ENCODE measurements around the gene THEMIS. TPM values are rescaled to one million over a fixed set of nuclear protein-coding genes. Genes with fewer than 3 reads are reported as not detected.

THEMIS gene
- total RNA-seq, 4 donors from 2014 or later: 3.8 to 9.1 (median 6.0) TPM

- no peaks in the 10 kb centered on the region for H3K4me1 ChIP-seq
- H3K4me3 ChIP-seq: no peak overlapping the region
- no peaks in the 10 kb centered on the region for H3K36me3 ChIP-seq
- DNase-seq: no peak
- no peak overlapping the region for H3K27ac ChIP-seq
- H3K9me3 ChIP-seq: no peaks in the 10 kb centered on the region
- TF ChIP-seq POLR2A (IDR thresholded peaks at IDR 0.05) (no peak), CTCF (IDR thresholded peaks at IDR 0.05) (no peak)
- no peaks in the 10 kb centered on the region for H3K27me3 ChIP-seq
Measured at GRCh38 chr6:127868338-127868737, 32.5 kb downstream of the THEMIS start.

GRCh38 chr6:127866766-127867165, 34.1 kb downstream of the THEMIS start:
- no peak overlapping the region for H3K4me3 ChIP-seq
- no peaks in the 10 kb centered on the region for H3K27me3 ChIP-seq
- H3K27ac ChIP-seq: no peak overlapping the region
- no peaks in the 10 kb centered on the region for H3K9me3 ChIP-seq
- no peaks in the 10 kb centered on the region for H3K4me1 ChIP-seq
- H3K36me3 ChIP-seq: no peaks in the 10 kb centered on the region
- TF ChIP-seq CTCF (IDR thresholded peaks at IDR 0.05) (no peak), POLR2A (IDR thresholded peaks at IDR 0.05) (no peak)
- no peak for DNase-seq

- H3K4me1 ChIP-seq: no peaks in the 10 kb centered on the region
- no peak overlapping the region for H3K4me3 ChIP-seq
- no peaks in the 10 kb centered on the region for H3K36me3 ChIP-seq
- DNase-seq: no peak
- H3K27me3 ChIP-seq: no peaks in the 10 kb centered on the region
- no peak overlapping the region for H3K27ac ChIP-seq
- TF ChIP-seq CTCF (IDR thresholded peaks at IDR 0.05) (no peak), POLR2A (IDR thresholded peaks at IDR 0.05) (no peak)
- no peaks in the 10 kb centered on the region for H3K9me3 ChIP-seq
Measured at GRCh38 chr6:127865108-127865507, 35.8 kb downstream of the THEMIS start.

- no peak for TF ChIP-seq CTCF (IDR thresholded peaks at IDR 0.05)
- no peak for TF ChIP-seq POLR2A (IDR thresholded peaks at IDR 0.05)
- Histone ChIP-seq H3K27me3 (no peaks in the 10 kb centered on the region), H3K9me3 (no peaks in the 10 kb centered on the region), H3K27ac (no peak overlapping the region), H3K4me3 (no peak overlapping the region), H3K4me1 (no peaks in the 10 kb centered on the region), H3K36me3 (no peaks in the 10 kb centered on the region)
- no peak for DNase-seq
Measured at GRCh38 chr6:127864701-127865100, 36.2 kb downstream of the THEMIS start.

GRCh38 chr6:127860723-127861122, 40.1 kb downstream of the THEMIS start:
- H3K36me3 ChIP-seq: no peaks in the 10 kb centered on the region
- TF ChIP-seq POLR2A (IDR thresholded peaks at IDR 0.05) (no peak), CTCF (IDR thresholded peaks at IDR 0.05) (no peak)
- DNase-seq: no peak
- H3K4me3 ChIP-seq: no peak overlapping the region
- no peak overlapping the region for H3K27ac ChIP-seq
- no peaks in the 10 kb centered on the region for H3K27me3 ChIP-seq
- no peaks in the 10 kb centered on the region for H3K9me3 ChIP-seq
- H3K4me1 ChIP-seq: no peaks in the 10 kb centered on the region

- no peak for TF ChIP-seq CTCF (IDR thresholded peaks at IDR 0.05)
- Histone ChIP-seq H3K36me3 (no peaks in the 10 kb centered on the region), H3K4me1 (no peaks in the 10 kb centered on the region), H3K27ac (no peak overlapping the region), H3K4me3 (no peak overlapping the region), H3K9me3 (no peaks in the 10 kb centered on the region), H3K27me3 (no peaks in the 10 kb centered on the region)
- no peak for DNase-seq
Measured at GRCh38 chr6:127859956-127860355, 40.9 kb downstream of the THEMIS start.

All from Peyer's patch (tissue), 4 donors.